GM21360 (cell line): ENCODE data around the gene SLC22A23.

Experiments
- ATAC-seq: cut with Tn5 transposase; IDR thresholded peaks from one replicate; pipeline ENCODE4 v1.9.1; 2021; ENCODE audit warnings: mild to moderate bottlenecking, moderate library complexity; ENCODE audit not compliant: unreplicated experiment

SLC22A23 gene

GRCh38 chr6:3356056-3356823 lies 100.6 kb downstream of the SLC22A23 start:
- ATAC-seq, result peak; percentile 86

- no peak for ATAC-seq
Observed at GRCh38 chr6:3355358-3356055, 101.3 kb downstream of the SLC22A23 start.

- no peak for ATAC-seq
Observed at GRCh38 chr6:3355011-3355357, 101.9 kb downstream of the SLC22A23 start.

- ATAC-seq, result no peak
Observed at GRCh38 chr6:3353939-3354338, 102.9 kb downstream of the SLC22A23 start.

- no peak for ATAC-seq
Observed at GRCh38 chr6:3353213-3353903, 103.5 kb downstream of the SLC22A23 start.

GRCh38 chr6:3352678-3353077 lies 104.2 kb downstream of the SLC22A23 start:
- no peak for ATAC-seq

- no peak for ATAC-seq
Observed at GRCh38 chr6:3351829-3352524, 104.9 kb downstream of the SLC22A23 start.

GRCh38 chr6:3351105-3351676 lies 105.7 kb downstream of the SLC22A23 start:
- ATAC-seq, result no peak

- no peak for ATAC-seq
Observed at GRCh38 chr6:3350252-3350796, 106.5 kb downstream of the SLC22A23 start.

- ATAC-seq, result no peak
Observed at GRCh38 chr6:3349388-3350251, 107.2 kb downstream of the SLC22A23 start.

GRCh38 chr6:3348821-3349220 lies 108.0 kb downstream of the SLC22A23 start:
- ATAC-seq, result no peak

- no peak for ATAC-seq
Observed at GRCh38 chr6:3347826-3348225, 109.0 kb downstream of the SLC22A23 start.

- ATAC-seq, result no peak
Observed at GRCh38 chr6:3347247-3347646, 109.6 kb downstream of the SLC22A23 start.

- ATAC-seq, result no peak
Observed at GRCh38 chr6:3346476-3346875, 110.4 kb downstream of the SLC22A23 start.

- ATAC-seq, result no peak
Observed at GRCh38 chr6:3345836-3346235, 111.0 kb downstream of the SLC22A23 start.

GRCh38 chr6:3343089-3343883 lies 113.6 kb downstream of the SLC22A23 start:
- no peak for ATAC-seq

- no peak for ATAC-seq
Observed at GRCh38 chr6:3341467-3341866, 115.4 kb downstream of the SLC22A23 start.

GRCh38 chr6:3340894-3341293 lies 116.0 kb downstream of the SLC22A23 start:
- no peak for ATAC-seq

GRCh38 chr6:3340358-3340802 lies 116.5 kb downstream of the SLC22A23 start:
- no peak for ATAC-seq
